Nephron progenitor cell (in vitro differentiated cells): ENCODE results near the gene KLRC2.
"Not testable (repeated sequence)": the region's sequence is repeated elsewhere in the genome, so short reads cannot be mapped to it uniquely, and the experiment has no call there.

Experiments used
- DNase-seq: peaks from one replicate; pipeline ENCODE4 v3.0.0; 2021
- H3K27ac Mint-ChIP-seq: 2 replicates; pipeline ENCODE4 v1.8.0; 2021; ENCODE audit warnings: mild to moderate bottlenecking, moderate library complexity, mixed read lengths
- H3K27me3 Mint-ChIP-seq: 2 replicates; pipeline ENCODE4 v1.8.0; 2021; ENCODE audit warnings: mild to moderate bottlenecking, low read depth, mixed read lengths; ENCODE audit not compliant: poor library complexity
- H3K36me3 Mint-ChIP-seq: 2 replicates; pipeline ENCODE4 v1.8.0; 2021; ENCODE audit warnings: low read depth, mixed read lengths
- H3K4me1 Mint-ChIP-seq: 2 replicates; pipeline ENCODE4 v1.8.0; 2021; ENCODE audit warnings: mixed read lengths
- H3K4me3 Mint-ChIP-seq: 2 replicates; pipeline ENCODE4 v1.8.0; 2021; ENCODE audit warnings: mild to moderate bottlenecking, moderate library complexity, mixed read lengths
- H3K9me3 Mint-ChIP-seq: 2 replicates; pipeline ENCODE4 v1.8.0; 2021; ENCODE audit warnings: mild to moderate bottlenecking, moderate library complexity, mixed read lengths
- CTCF ChIP-seq: fragments of 200-600 bp; sonication (generic); IDR thresholded peaks from 2 replicates; pipeline ENCODE4 v1.5.0; 2021; ENCODE audit warnings: antibody characterized with exemption

The KLRC2 gene

GRCh38 chr12:10435816-10436215, at the start of gene KLRC2:
KLRC2 (minus strand) TSS chr12:10436010; CDS start chr12:10435986, 24 bp downstream.
- H3K4me3 Mint-ChIP-seq, H3K9me3 Mint-ChIP-seq, DNase-seq: not testable (repeated sequence)

GRCh38 chr12:10481901-10482300, 46.1 kb upstream of the KLRC2 start:
- H3K27me3 Mint-ChIP-seq, result peaks cover 10% of the 10 kb centered on the region
- H3K36me3 Mint-ChIP-seq, H3K4me1 Mint-ChIP-seq, H3K27ac Mint-ChIP-seq, DNase-seq, H3K4me3 Mint-ChIP-seq: not testable (repeated sequence)
- peaks cover 31% of the 10 kb centered on the region for H3K9me3 Mint-ChIP-seq

More at GRCh38 chr12:10435816-10436215, at the start of gene KLRC2:
- not testable (repeated sequence) for H3K27me3 Mint-ChIP-seq, H3K27ac Mint-ChIP-seq, H3K36me3 Mint-ChIP-seq, H3K4me1 Mint-ChIP-seq

GRCh38 chr12:10472808-10473207, 37.0 kb upstream of the KLRC2 start:
- peaks cover 48% of the 10 kb centered on the region for H3K9me3 Mint-ChIP-seq
- DNase-seq, H3K27me3 Mint-ChIP-seq, H3K27ac Mint-ChIP-seq, H3K4me1 Mint-ChIP-seq, H3K4me3 Mint-ChIP-seq, H3K36me3 Mint-ChIP-seq: not testable (repeated sequence)

DNA sequence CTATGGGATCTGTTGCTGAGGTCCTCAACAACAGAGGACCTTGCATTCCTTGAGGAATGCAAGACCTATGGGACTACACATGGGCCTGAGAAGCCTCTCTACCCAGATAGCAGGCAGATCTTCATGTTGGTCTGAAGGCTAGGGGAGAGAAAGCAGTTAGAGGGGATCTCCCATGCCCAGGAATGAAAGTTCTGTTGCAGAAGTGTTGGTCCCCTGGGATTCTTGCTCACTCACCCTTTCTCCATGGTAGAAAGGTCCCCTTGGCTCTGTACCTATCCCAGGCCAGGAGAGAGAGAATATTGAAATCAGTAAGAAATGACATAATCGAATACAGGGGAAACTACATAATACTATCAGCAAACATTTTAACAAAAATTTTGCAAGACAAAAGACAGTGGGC, 33.9 kb upstream of the KLRC2 start:
- Mint-ChIP-seq H3K4me3 (no peak overlapping the region), H3K9me3 (peaks cover 41% of the 10 kb centered on the region), H3K27me3 (peaks cover 12% of the 10 kb centered on the region), H3K27ac (no peak overlapping the region), H3K4me1 (no peaks in the 10 kb centered on the region), H3K36me3 (no peaks in the 10 kb centered on the region)
- DNase-seq, result no peak
- TF ChIP-seq CTCF, result no peak

- no peak for DNase-seq
- H3K36me3 Mint-ChIP-seq, result no peaks in the 10 kb centered on the region
- TF ChIP-seq CTCF, result no peak
- H3K27me3 Mint-ChIP-seq, result peaks cover 8% of the 10 kb centered on the region
- no peaks in the 10 kb centered on the region for H3K4me1 Mint-ChIP-seq
- no peak overlapping the region for H3K4me3 Mint-ChIP-seq
- peaks cover 31% of the 10 kb centered on the region for H3K9me3 Mint-ChIP-seq
- H3K27ac Mint-ChIP-seq, result no peak overlapping the region
Measured at GRCh38 chr12:10466311-10466710, 30.5 kb upstream of the KLRC2 start.

GRCh38 chr12:10457760-10458159, 21.9 kb upstream of the KLRC2 start:
- Mint-ChIP-seq H3K36me3 (peaks cover 27% of the 10 kb centered on the region), H3K9me3 (peaks cover 72% of the 10 kb centered on the region), H3K4me3 (no peak overlapping the region), H3K4me1 (no peaks in the 10 kb centered on the region), H3K27me3 (no peaks in the 10 kb centered on the region), H3K27ac (no peak overlapping the region)
- DNase-seq, result no peak
- no peak for TF ChIP-seq CTCF

DNA sequence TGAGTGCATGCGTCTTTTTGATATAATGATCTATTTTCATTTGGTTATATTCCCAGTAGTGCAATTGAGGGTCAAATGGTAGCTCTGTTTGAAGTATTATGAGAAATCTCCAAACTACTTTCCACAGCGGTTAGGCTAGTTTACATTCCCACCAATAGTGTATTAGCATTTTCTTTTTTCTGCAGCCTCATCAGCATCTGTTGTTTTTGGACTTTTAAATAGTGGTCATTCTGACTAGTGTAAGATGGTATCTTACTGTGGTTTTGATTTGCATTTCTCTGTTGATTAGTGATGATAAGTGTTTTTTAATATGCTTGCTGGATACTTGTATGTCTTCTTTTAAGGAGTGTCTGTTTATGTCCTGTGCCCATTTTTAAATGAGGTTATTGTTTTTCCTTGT, 21.0 kb upstream of the KLRC2 start:
- H3K4me1 Mint-ChIP-seq, result no peaks in the 10 kb centered on the region
- H3K36me3 Mint-ChIP-seq, result peaks cover 27% of the 10 kb centered on the region
- no peak overlapping the region for H3K27ac Mint-ChIP-seq
- H3K4me3 Mint-ChIP-seq, result no peak overlapping the region
- no peak for DNase-seq
- peaks cover 65% of the 10 kb centered on the region for H3K9me3 Mint-ChIP-seq
- no peaks in the 10 kb centered on the region for H3K27me3 Mint-ChIP-seq
- no peak for TF ChIP-seq CTCF
